ENCODE measurements around the gene DVL3. TPM values are rescaled to one million over a fixed set of nuclear protein-coding genes. Genes with fewer than 3 reads are reported as not detected.
A peak's percentile ranks its signal among the peaks of the same experiment; 100 is the strongest.

Gene DVL3
- total RNA-seq, 1 experiment from 2014 or later = 83.9 TPM

DNA sequence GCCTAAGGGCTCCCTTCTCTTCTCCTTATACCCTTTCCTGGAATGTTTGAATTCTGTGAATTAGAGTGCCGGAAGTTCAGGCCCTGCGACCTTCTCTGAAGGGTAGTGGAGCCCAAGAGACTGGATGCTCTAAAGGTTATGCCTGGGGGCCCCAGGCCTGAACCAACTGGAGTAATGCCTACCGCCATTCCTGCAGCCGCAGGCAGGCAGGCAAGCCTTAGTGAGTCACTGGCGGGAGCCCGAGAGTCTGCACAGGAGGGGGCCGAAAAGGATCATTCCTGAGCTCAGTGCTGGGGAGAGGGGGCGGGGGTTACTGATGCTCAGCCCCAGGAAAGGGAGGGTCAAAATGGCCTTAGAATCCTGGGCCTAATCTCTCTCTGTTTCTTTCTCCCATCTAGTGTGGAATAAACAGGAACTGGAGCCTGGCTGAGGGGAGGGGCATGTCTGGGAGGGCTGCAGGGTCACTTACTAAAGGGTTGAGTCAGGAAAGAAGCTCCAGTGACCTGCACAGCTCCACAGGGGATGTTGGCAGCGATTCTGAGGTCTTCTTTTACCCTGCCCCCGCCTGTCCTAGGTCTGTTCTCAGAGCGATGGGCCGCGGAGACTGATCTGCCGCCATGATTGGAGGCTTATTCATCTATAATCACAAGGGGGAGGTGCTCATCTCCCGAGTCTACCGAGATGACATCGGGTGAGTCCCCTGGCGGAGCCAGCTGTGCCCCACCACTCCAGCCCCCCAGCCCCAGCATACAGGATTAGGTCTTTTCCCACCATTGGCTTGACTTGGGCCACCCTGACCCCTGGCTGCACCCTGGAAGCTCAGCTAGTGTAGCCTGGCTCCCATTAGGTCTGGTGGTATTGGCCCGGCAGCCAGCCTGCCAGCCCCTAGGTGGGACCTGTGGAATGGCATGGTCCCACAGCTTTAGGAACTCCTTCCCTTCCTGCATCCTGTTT is 21.5 kb downstream of the DVL3 start:
- no peak for DNase-seq (ENCODE audit: low spot score)

DNA sequence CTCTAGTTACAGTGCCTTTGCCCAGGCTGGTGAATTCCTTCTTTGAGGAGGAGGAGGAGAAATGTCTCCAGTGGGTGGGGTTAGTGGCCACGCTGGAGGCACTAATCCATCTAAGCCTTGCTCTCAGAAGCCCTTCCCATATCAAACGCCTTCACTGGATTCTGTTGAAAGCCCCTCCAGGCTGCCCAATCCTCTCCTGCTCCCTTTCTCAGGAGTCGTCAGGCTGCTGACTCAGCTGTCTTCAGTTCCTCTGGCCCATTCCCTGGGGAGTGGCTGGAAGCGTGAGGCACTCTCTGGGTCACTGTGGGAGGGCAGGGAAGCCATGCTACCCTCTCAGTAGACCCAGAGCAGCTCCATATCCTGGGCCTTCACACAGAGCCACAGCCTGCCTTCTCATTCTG is 22.2 kb downstream of the DVL3 start:
- no peak for DNase-seq (ENCODE audit: low spot score)

DNA sequence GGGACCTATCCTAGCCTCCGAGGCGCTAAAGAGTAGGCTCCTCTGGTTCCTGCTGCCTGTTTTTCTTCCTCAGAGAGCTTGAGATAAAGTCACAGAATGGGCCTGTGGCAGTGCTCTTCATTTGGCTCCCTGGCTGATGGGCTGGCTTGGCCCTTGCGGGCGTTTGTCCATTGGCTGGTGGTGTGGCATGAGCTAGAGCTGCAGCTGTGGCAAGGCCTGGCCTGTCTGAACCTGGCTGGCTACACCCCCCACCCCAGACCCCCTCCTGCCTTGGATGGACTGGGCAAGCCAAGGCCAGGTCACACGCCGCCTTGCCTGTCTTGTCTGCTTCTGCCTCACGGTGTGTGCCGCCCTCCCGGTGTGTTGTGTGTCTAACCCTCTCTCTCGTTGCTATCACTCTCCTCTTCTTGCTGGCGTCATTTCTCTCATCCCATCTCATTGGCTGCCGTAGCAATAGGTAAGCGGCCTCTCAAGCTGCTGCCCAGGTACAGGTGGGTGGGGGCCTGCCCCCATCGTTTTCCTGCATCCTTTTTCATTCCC is 22.7 kb downstream of the DVL3 start:
- no peak for DNase-seq (ENCODE audit: low spot score)

DNA sequence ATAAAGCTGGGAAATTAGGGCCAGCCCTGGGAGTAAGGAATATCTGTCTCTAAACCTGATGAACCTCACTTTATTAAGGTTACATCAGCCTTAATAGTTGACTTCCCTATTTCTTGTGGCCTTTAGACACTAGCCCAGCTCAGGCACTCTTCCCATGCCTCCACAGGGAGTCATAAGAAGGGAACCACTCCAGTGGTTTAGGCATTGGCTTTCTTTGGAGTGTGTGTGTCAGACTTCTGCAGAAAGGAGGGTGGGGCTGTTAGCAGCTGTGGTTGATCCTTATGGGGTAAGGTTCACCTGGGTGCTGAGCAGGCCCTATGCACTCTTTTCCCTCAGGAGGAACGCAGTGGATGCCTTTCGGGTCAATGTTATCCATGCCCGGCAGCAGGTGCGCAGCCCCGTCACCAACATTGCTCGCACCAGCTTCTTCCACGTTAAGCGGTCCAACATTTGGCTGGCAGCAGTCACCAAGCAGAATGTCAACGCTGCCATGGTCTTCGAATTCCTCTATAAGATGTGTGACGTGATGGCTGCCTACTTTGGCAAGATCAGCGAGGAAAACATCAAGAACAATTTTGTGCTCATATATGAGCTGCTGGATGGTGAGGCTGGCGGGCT is 23.5 kb downstream of the DVL3 start:
- no peak for DNase-seq (ENCODE audit: low spot score)

DNA sequence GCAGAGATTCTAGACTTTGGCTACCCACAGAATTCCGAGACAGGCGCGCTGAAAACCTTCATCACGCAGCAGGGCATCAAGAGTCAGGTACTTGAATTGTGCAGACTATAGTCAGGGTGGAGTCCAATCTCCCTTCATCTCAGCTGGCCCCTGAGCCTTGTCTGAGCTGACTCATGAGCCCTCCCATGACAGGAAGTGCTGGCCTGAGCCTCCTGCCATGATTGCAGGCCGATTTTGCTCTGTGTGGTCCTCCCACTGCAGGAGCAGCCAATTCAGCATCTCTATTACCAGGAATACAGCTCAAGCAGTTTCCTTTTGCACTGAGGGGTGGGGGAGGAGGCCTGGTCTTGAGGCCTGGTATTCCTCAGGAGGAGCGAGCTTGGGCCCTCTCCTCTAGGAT is 25.0 kb downstream of the DVL3 start:
- DNase-seq (ENCODE audit: low spot score) = no peak

DNA sequence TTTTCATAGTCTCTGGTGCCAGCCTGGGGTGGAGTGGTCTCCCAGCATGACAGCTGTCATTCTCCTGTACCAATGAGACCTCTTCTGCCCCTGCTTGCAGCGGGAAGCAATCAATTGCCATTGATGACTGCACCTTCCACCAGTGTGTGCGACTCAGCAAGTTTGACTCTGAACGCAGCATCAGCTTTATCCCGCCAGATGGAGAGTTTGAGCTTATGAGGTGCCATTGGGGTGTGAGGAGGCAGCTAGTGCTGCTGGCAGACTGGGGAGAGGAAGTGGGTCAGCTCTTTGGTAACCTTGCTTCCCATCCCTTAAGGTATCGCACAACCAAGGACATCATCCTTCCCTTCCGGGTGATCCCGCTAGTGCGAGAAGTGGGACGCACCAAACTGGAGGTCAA is 26.4 kb downstream of the DVL3 start:
- no peak for DNase-seq (ENCODE audit: low spot score)

DNA sequence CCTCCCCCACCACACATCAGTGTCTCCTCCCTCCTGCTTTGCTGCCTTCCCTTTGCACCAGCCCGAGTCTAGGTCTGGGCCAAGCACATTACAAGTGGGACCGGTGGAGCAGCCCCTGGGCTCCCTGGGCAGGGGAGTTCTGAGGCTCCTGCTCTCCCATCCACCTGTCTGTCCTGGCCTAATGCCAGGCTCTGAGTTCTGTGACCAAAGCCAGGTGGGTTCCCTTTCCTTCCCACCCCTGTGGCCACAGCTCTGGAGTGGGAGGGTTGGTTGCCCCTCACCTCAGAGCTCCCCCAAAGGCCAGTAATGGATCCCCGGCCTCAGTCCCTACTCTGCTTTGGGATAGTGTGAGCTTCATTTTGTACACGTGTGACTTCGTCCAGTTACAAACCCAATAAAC is 28.5 kb downstream of the DVL3 start:
- no peak for DNase-seq (ENCODE audit: low spot score)

DNA sequence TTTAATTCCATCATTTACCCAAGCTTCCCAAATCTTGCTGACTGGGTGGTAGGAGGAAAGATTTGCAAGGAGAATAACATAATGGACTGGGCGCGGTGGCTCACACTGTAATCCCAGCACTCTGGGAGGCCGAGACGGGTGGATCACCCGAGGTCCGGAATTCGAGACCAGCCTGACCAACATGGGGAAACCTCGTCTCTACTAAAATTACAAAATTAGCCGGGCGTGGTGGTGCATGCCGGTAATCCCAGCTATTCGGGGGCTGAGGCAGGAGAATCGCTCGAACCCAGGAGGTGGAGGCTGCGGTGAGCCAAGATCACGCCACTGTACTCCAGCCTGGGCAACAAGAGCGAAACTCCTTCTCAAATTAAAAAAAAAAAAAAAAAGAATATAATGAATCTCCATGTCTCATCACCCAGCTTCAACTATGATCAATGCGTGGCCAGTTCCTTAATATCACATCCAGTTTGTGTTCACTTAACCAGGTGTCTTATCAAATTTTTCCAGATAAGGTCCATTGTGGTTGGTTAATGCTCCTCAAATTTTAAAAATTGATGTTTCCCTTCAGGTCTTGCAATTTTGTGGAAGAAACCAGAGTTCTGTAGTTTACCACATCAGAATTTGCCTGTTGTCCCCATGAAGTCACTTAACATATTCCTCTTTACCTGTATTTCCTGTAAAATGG is 29.5 kb downstream of the DVL3 start:
- no peak for DNase-seq (ENCODE audit: low spot score)

DNA sequence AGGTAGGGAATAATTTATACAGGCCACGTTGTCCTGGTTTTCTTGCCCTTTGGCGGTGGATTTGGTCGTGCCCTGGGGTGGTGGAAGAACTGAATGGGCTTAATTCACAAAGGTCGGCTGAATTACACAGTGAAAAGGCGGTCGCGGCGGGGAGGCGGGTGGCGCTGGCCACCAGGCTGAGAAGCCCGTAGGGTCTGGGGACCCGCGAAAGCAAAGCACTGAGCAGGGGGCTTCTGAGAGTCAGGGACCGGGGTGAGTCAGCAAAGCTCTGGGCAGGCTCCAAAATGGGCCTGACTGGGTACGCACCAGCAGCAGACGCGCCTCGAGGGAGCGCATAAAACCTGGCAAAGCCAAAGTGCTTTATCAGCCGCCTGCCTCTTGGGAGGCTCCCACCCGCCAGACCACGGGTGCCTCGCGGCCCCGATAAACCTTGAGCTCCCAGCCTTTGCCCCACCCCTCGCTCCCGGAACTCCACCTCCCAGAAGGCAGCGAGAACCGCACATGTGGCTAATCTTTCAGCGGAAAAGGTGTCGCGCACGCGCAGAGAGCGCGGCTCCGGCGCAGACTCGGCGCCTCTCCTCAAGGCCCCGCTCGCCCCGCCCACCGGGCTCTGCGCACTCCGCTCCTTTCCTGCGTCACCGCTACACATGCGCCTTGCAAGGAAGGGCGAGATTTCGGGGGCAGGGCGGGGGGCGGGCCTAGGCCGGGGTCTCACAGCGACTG is 30.4 kb downstream of the DVL3 start:
- DNase-seq (ENCODE audit: low spot score) = peak; percentile 98

DNA sequence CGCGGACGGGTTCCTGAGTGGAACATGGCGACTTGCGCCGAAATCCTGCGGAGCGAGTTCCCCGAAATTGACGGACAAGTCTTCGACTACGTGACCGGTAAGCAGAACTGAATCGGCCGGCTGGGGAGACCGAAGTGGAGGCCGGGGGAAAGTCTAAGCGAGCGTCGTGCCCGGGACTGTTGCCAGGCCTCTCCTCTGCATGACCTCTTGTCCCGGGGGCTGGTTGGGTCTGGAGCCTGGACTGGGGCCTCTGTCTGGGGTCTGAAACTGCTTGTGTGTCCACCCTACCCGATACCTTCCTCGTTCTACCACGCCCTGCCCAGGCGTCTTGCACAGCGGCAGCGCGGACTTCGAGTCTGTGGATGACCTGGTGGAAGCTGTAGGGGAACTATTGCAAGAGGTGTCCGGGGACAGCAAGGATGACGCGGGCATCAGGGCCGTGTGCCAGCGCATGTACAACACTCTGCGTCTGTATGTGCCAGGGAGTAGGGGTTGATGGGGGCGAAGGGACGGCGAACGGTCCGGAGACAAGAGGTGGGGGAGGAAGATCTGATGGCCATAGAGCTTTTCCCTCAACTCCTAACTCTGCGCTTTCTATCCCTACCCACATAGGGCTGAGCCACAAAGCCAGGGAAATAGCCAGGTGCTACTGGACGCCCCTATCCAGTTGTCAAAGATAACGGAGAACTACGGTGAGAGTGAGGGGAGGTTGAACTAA is 31.2 kb downstream of the DVL3 start, which contains the start of gene ABCF3:
TSS of gene ABCF3 (plus strand) at position 16 of the 718 bp plus-strand sequence. CDS start at position 25, 9 bp downstream.
- DNase-seq (ENCODE audit: low spot score) = peak; percentile 11

DNA sequence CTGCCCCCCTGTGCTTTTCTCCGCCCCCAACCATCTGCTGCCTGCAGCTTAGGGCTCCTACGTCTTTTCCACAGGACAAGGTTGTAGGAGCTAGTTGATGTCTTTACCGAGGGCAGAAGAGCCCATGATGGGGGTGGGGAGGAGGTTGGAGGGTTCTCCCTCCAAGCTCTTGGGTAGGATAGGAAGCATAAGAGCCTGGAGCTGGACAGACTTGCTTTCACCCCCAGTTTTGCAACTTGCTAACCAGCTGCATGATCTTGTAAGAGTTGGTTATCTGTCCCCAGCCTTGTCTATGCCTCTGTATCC is 31.7 kb downstream of the DVL3 start:
- DNase-seq (ENCODE audit: low spot score) = no peak

DNA sequence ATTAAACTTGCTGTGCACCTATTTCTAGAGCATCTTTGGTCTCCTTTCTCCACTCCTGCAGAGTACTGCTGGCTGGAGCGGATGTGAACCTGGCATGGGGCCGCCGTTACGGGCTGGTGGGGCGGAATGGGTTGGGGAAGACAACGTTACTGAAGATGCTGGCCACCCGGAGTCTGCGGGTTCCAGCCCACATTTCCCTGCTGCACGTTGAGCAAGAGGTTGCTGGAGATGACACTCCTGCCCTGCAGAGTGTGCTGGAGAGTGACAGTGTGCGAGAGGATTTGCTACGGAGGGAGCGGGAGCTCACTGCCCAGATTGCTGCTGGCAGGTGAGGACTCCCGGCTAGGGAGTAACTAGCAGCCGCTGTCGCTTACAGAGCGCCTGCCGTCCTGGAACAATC is 32.9 kb downstream of the DVL3 start:
- DNase-seq (ENCODE audit: low spot score) = no peak

DNA sequence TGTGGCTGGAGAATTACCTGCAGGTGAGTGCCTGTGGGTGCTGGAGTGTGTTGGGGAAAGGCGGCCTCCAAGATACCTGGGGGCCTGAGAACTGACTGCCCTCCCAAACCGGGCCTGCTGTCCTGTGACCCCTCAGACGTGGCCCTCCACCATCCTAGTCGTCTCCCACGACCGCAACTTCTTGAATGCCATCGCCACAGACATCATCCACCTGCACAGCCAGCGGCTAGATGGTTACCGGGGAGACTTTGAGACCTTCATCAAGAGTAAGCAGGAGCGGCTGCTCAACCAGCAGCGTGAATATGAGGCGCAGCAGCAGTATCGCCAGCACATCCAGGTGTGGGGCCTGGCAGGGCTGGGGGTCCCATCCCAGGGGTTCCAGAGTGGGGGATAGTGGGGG is 34.2 kb downstream of the DVL3 start:
- DNase-seq (ENCODE audit: low spot score) = no peak

DNA sequence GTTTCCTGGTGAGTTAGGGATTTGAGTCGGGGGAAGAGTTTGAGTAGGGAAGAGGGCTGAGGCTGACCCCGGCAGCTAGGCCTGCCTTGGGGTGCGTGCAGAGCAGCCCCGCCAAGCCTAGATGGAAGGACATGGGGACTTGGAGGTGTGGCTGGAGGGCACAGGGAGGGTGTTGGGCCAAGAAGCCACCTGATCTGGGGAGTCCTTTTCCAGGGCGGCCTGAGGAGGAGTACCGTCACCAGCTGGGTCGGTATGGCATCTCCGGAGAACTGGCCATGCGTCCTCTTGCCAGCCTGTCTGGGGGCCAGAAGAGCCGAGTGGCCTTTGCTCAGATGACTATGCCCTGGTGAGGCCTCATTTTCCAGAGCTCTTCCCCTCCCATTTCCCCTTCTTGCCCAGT is 37.7 kb downstream of the DVL3 start:
- DNase-seq (ENCODE audit: low spot score) = no peak

DNA sequence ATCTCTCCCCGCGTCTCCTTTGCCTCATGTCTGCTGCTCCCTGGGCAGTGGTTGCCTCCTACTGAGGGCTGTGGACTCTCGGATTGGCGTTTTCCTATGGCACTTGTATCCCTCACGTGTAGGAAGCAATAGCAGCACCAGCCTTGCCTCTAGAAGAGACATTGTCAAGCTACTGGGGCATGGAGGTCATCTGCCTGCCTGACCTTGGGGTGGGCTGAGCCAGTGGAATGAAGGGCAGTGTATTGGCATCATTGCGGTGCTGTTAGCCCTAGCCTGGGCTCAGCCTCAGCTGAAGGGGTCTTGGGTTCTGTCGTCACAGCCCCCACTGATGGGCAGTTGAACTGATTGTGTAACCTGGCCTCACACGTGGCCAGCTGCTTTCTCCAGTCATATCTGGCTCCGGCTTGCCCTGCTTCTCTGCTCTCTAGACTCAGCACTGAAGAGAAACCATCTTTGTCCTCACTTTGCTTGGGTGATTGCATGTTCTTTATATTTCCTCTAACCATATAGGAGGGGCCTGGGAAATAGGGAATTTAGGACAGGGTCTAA is 38.9 kb downstream of the DVL3 start:
- DNase-seq (ENCODE audit: low spot score) = no peak

DNA sequence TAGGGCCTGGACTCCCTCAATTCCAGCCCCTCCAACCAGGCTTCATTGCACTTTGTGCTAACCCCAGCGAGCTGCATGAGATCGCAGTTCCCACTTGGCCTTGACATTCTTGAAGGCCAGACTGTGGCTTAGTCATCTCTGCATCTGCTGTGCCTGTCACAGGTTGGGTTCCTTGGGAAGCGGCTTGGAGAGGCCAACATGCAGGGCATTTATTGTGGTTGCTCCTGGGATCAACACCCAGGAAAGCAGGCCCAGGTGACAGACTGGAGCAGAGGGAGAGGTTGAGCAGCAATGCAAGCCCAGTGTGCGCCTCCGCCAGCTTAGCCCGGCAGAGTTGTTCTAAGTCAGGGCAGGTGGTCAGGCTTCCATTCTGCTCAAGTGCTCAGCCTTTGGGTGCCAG is 41.4 kb downstream of the DVL3 start:
- no peak for DNase-seq (ENCODE audit: low spot score)

DNA sequence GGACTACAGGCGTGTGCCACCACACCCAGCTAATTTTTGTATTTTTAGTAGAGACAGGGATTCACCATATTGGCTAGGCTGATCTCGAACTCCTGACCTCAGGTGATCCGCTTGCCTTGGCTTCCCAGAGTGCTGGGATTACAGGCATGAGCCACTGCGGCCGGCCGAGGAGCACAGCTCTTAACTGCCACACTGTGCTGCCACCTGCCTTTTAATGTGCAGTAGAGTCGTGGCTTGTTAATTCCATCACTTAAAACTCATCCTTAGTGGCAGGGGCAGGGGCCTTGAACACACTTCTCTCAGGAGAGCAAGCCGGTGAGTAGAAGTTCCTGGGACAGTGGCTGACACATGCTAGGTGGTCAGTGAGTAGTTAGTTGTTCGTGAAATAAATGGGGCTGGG is 43.3 kb downstream of the DVL3 start:
- DNase-seq (ENCODE audit: low spot score) = no peak

DNA sequence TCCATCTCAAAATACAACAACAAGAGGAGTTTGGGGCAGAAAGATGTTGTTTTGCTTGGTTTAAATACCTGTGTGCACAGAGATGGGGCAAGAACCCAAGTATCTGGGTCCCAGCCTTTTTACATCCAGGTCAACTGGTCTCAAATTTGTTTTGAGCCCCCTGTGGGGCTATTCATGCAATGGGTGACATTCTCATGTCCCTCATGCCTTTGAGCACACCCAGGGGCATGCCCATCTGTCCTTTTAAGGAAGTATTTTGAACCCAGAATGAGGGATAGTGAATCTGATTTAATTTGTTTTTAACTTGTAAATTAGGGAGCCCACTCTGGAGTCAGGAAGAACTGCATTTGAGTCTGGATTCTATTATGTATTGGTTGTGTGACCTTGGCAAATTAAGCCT is 45.6 kb downstream of the DVL3 start:
- DNase-seq (ENCODE audit: low spot score) = no peak

DNA sequence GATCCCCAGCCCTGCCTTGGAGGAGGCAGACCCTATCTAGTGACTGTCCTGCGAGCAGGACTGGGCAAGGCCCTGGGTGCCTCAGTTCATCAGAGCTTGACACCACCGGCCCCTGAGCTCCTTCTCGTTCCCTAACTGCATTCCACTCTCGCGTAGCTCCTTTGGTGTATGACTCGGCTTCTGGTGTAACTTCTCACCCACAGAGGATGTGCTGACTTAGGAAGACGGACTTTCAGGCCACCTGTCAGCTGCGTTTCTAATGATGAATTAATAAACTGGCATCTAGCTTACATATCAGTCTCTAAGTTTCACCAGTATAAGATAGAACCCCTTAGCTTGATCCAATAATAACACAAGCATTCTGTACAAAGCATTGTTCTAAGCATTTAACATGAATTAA is 48.3 kb downstream of the DVL3 start:
- no peak for DNase-seq (ENCODE audit: low spot score)

DNA sequence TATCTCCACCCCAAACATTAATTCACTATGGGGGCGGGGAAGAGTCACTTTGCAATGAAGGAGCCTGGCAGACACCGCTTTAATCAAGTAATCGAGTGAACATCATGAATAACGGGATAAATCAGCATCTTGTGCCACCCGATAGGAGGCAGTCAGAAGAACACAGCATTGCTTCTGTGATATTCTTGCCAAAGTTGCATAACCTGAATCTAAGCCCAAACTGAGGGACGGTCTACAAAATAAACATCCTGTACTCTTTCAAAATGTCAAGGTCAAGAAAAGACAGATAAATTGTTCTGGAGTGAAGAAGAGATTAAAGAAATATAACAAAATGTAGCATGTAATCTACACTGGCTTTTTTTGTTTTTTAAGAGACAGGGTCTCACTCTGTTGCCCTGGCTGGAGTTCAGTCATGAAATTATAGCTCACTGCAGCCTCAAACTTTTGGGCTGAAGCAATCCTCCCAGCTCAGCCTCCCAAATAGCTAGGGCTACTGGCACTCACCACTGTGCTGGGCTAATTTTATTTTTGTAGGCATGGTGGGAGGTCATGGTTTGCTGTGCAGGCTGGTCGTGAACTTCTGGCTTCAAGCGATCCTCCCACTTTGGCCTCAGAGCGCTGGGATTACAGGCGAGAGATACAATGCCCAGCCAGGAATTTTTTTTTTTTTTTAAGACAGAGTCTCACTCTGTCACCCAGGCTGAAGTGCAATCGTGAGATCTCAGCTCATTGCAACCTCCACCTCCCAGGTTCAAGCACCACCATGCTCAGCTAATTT is 54.2 kb downstream of the DVL3 start:
- no peak for DNase-seq (ENCODE audit: low spot score)
